BLaER1 treated with 17β-estradiol and CSF1 and Interleukin-3, amounts not matched to agents 10 nM and 100 nM (cell line): ENCODE results near the gene PRR16.

Experiments
- H3K27ac ChIP-seq, 11 experiments: shearing (Covaris generic); formaldehyde crosslinking; 2 replicates each; pipeline ENCODE4 v1.8.1; 2022
- H3K27me3 ChIP-seq, 11 experiments: shearing (Covaris generic); formaldehyde crosslinking; 2 replicates each; pipeline ENCODE4 v1.8.1; 2022
- H3K36me3 ChIP-seq, 11 experiments: shearing (Covaris generic); formaldehyde crosslinking; 2 replicates each; pipeline ENCODE4 v1.8.1; 2022
- H3K4me1 ChIP-seq, 10 experiments: shearing (Covaris generic); formaldehyde crosslinking; 2 replicates each; pipeline ENCODE4 v1.8.1; 2022
- H3K4me2 ChIP-seq, 11 experiments: shearing (Covaris generic); formaldehyde crosslinking; 2 replicates each; pipeline ENCODE4 v1.8.1; 2022
- H3K4me3 ChIP-seq, 10 experiments: shearing (Covaris generic); formaldehyde crosslinking; 2 replicates each; pipeline ENCODE4 v1.8.1; 2022
- H3K9ac ChIP-seq, 11 experiments: shearing (Covaris generic); formaldehyde crosslinking; 2 replicates each; pipeline ENCODE4 v1.8.1; 2022
- H3K9me3 ChIP-seq, 11 experiments: shearing (Covaris generic); formaldehyde crosslinking; replicated peaks in 1 of 11; 2 replicates each; pipeline ENCODE4 v1.8.1; 2022
- H4K20me1 ChIP-seq, 11 experiments: shearing (Covaris generic); formaldehyde crosslinking; 2 replicates each; pipeline ENCODE4 v1.8.1; 2022
- Cebpa-rat ChIP-seq, 11 experiments: shearing (Covaris generic); IDR thresholded peaks; 2 replicates each; pipeline ENCODE4 v1.8.1; 2022

The PRR16 gene

DNA sequence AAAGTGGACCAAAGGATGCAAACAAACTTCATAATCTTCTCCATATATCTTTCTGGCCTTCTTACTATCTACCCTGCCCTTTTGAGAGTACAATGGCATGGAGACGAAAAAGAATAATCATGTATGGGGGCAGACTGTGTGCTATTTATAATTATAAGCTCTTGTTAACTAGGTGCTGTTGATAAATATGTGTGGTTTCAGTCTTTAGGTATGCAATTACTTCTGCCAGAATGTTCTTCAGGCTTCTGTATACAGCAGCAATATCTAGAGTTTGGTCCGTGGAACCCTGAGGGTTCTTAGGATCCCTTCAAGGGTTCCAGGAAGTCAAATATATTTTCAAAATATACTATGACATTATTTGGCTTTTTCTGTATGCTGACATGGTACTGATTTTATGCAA is 20.5 kb upstream of the PRR16 start:
- H3K27ac ChIP-seq, result no peak overlapping the region
- TF ChIP-seq Cebpa-rat (IDR thresholded peaks at IDR 0.05), result no peak
- no peaks in the 10 kb centered on the region for H4K20me1 ChIP-seq

DNA sequence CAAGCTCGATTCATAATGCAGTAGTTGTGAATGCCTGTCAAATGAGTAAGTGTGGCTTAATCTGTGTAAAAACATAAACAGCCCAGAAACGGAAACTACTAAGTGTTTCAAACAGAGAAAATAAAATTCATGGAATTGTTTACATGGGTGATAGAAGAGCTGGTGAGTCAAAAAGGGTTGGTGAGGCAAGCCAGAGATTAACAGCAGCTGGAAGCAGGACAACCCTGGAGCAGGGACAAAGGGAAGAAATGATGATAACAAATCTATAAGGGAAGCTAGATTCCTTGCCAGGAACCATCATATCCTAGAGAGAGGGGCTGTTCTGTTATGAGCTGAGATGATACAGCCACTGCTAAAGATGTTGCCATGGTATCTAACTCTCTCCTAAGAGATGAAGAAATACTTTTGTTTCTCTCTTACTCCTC is 18.0 kb upstream of the PRR16 start:
- Histone ChIP-seq H3K9me3 (0 out of 22 replicates have a peak, but pooled peaks cover 0 to under 1% (median 0%) of the 10 kb centered on the region in 11 experiments), H3K4me2 (no peak overlapping the region), H3K4me1 (peaks cover 0 to 16% (median 0%) of the 10 kb centered on the region in 10 experiments; a peak in 6 of 20 replicates), H3K9ac (no peak overlapping the region), H3K27ac (no peak overlapping the region), H3K27me3 (no peaks in the 10 kb centered on the region), H4K20me1 (no peaks in the 10 kb centered on the region), H3K36me3 (no peaks in the 10 kb centered on the region), H3K4me3 (no peak overlapping the region)
- no peak for TF ChIP-seq Cebpa-rat (IDR thresholded peaks at IDR 0.05)

More for the DNA sequence above, 20.5 kb upstream of the PRR16 start:
- no peaks in the 10 kb centered on the region for H3K36me3 ChIP-seq
- no peaks in the 10 kb centered on the region for H3K27me3 ChIP-seq
- H3K9me3 ChIP-seq, result no peaks in the 10 kb centered on the region
- H3K4me2 ChIP-seq, result no peak overlapping the region
- H3K4me1 ChIP-seq, result peaks cover 0 to under 1% (median 0%) of the 10 kb centered on the region in 10 experiments; a peak in 1 of 20 replicates
- H3K9ac ChIP-seq, result no peak overlapping the region
- H3K4me3 ChIP-seq, result no peak overlapping the region

GRCh38 chr5:120446901-120447300 is 17.2 kb upstream of the PRR16 start:
- no peak for TF ChIP-seq Cebpa-rat (IDR thresholded peaks at IDR 0.05)
- H4K20me1 ChIP-seq, result no peaks in the 10 kb centered on the region
- H3K27ac ChIP-seq, result no peak overlapping the region

GRCh38 chr5:120447706-120448239 is 16.3 kb upstream of the PRR16 start:
- H3K4me3 ChIP-seq, result no peak overlapping the region
- H3K9ac ChIP-seq, result no peak overlapping the region
- H3K9me3 ChIP-seq, result 0 out of 22 replicates have a peak, but pooled peaks cover 0 to 5% (median 0%) of the 10 kb centered on the region in 11 experiments
- no peak for TF ChIP-seq Cebpa-rat (IDR thresholded peaks at IDR 0.05)
- H3K4me2 ChIP-seq, result no peak overlapping the region
- no peaks in the 10 kb centered on the region for H3K36me3 ChIP-seq
- no peaks in the 10 kb centered on the region for H3K27me3 ChIP-seq
- H3K4me1 ChIP-seq, result peaks cover 0 to 16% (median 0%) of the 10 kb centered on the region in 10 experiments; a peak in 6 of 20 replicates
- H4K20me1 ChIP-seq, result no peaks in the 10 kb centered on the region
- H3K27ac ChIP-seq, result no peak overlapping the region

More at GRCh38 chr5:120446901-120447300, 17.2 kb upstream of the PRR16 start:
- H3K9ac ChIP-seq, result no peak overlapping the region
- no peaks in the 10 kb centered on the region for H3K27me3 ChIP-seq
- no peak overlapping the region for H3K4me2 ChIP-seq
- no peaks in the 10 kb centered on the region for H3K36me3 ChIP-seq
- H3K4me3 ChIP-seq, result no peak overlapping the region
- H3K9me3 ChIP-seq, result 0 out of 22 replicates have a peak, but pooled peaks cover 0 to 5% (median 0%) of the 10 kb centered on the region in 11 experiments
- H3K4me1 ChIP-seq, result peaks cover 0 to 16% (median 0%) of the 10 kb centered on the region in 10 experiments; a peak in 6 of 20 replicates

GRCh38 chr5:120449501-120449900 is 14.6 kb upstream of the PRR16 start:
- Histone ChIP-seq H3K27me3 (no peaks in the 10 kb centered on the region), H3K4me1 (peaks cover 0 to 16% (median 0%) of the 10 kb centered on the region in 10 experiments; a peak in 6 of 20 replicates), H3K36me3 (no peaks in the 10 kb centered on the region), H4K20me1 (no peaks in the 10 kb centered on the region), H3K9ac (no peak overlapping the region), H3K9me3 (0 out of 22 replicates have a peak, but pooled peaks cover 0 to 5% (median 0%) of the 10 kb centered on the region in 11 experiments), H3K4me3 (no peak overlapping the region), H3K4me2 (peak overlapping the region in 3 of 11 experiments; percentile 37 to 62 (median 46); a peak in 5 of 22 replicates), H3K27ac (no peak overlapping the region)
- TF ChIP-seq Cebpa-rat (IDR thresholded peaks at IDR 0.05), result no peak

- H3K4me2 ChIP-seq, result no peak overlapping the region
- no peaks in the 10 kb centered on the region for H3K36me3 ChIP-seq
- H3K9me3 ChIP-seq, result 0 out of 22 replicates have a peak, but pooled peaks cover 0 to 5% (median 0%) of the 10 kb centered on the region in 11 experiments
- H3K27me3 ChIP-seq, result no peaks in the 10 kb centered on the region
- no peak for TF ChIP-seq Cebpa-rat (IDR thresholded peaks at IDR 0.05)
- H3K4me3 ChIP-seq, result no peak overlapping the region
- H3K27ac ChIP-seq, result no peak overlapping the region
- no peaks in the 10 kb centered on the region for H4K20me1 ChIP-seq
- peaks cover 0 to 16% (median 0%) of the 10 kb centered on the region in 10 experiments; a peak in 6 of 20 replicates for H3K4me1 ChIP-seq
- H3K9ac ChIP-seq, result no peak overlapping the region
Observed at GRCh38 chr5:120450910-120451309, 13.2 kb upstream of the PRR16 start.

- Histone ChIP-seq H3K4me2 (no peak overlapping the region), H3K9ac (no peak overlapping the region), H3K36me3 (no peaks in the 10 kb centered on the region), H3K4me3 (no peak overlapping the region), H3K9me3 (0 out of 22 replicates have a peak, but pooled peaks cover 0 to 5% (median 0%) of the 10 kb centered on the region in 11 experiments), H3K27me3 (no peaks in the 10 kb centered on the region), H3K4me1 (peaks cover 0 to 16% (median 0%) of the 10 kb centered on the region in 10 experiments; a peak in 6 of 20 replicates), H3K27ac (no peak overlapping the region), H4K20me1 (no peaks in the 10 kb centered on the region)
- TF ChIP-seq Cebpa-rat (IDR thresholded peaks at IDR 0.05), result no peak
Observed at GRCh38 chr5:120451445-120451844, 12.7 kb upstream of the PRR16 start.

- Histone ChIP-seq H3K9ac (no peak overlapping the region), H3K27ac (no peak overlapping the region), H3K27me3 (no peaks in the 10 kb centered on the region), H3K4me2 (no peak overlapping the region), H3K36me3 (no peaks in the 10 kb centered on the region), H4K20me1 (no peaks in the 10 kb centered on the region), H3K9me3 (0 out of 22 replicates have a peak, but pooled peaks cover 0 to 5% (median 0%) of the 10 kb centered on the region in 11 experiments), H3K4me1 (peaks cover 0 to 16% (median 0%) of the 10 kb centered on the region in 10 experiments; a peak in 6 of 20 replicates), H3K4me3 (no peak overlapping the region)
- no peak for TF ChIP-seq Cebpa-rat (IDR thresholded peaks at IDR 0.05)
Observed at GRCh38 chr5:120452471-120452870, 11.6 kb upstream of the PRR16 start.

GRCh38 chr5:120454094-120454798 is 9.9 kb upstream of the PRR16 start:
- Histone ChIP-seq H3K9me3 (peaks cover 0 to 10% (median 0%) of the 10 kb centered on the region in 11 experiments; a peak in 6 of 22 replicates), H3K27ac (no peak overlapping the region), H3K27me3 (no peaks in the 10 kb centered on the region), H3K36me3 (no peaks in the 10 kb centered on the region), H3K4me1 (peaks cover 0 to 11% (median 5%) of the 10 kb centered on the region in 10 experiments; a peak in 9 of 20 replicates), H4K20me1 (no peaks in the 10 kb centered on the region), H3K4me3 (no peak overlapping the region), H3K4me2 (no peak overlapping the region), H3K9ac (no peak overlapping the region)
- no peak for TF ChIP-seq Cebpa-rat (IDR thresholded peaks at IDR 0.05)
